Karpas-422 (cell line): ENCODE measurements around the gene PCNT. TPM values are rescaled to one million over a fixed set of nuclear protein-coding genes. Genes with fewer than 3 reads are reported as not detected.

Experiments
- DNase-seq: peaks from one replicate; pipeline ENCODE4 v3.0.0-alpha.2; 2015
- H2AFZ ChIP-seq: fragments of 200-600 bp; sonication (generic); 2 replicates; pipeline ENCODE4 v1.6.1; 2014; ENCODE audit warnings: antibody characterized with exemption, low read length, mixed read lengths
- H3K27ac ChIP-seq: fragments of 200-600 bp; sonication (generic); 2 replicates; pipeline ENCODE4 v1.5.1; 2014; ENCODE audit warnings: mild to moderate bottlenecking, low read length, moderate library complexity
- H3K27me3 ChIP-seq: fragments of 200-600 bp; sonication (generic); 2 replicates; pipeline ENCODE4 v1.6.1; 2014; ENCODE audit warnings: low read length, mixed read lengths
- H3K36me3 ChIP-seq: fragments of 200-600 bp; sonication (generic); 2 replicates; pipeline ENCODE4 v1.6.1; 2014; ENCODE audit warnings: low read length, mixed read lengths; ENCODE audit not compliant: insufficient read depth
- H3K4me1 ChIP-seq: fragments of 200-600 bp; sonication (generic); 2 replicates; pipeline ENCODE4 v1.6.1; 2014; ENCODE audit warnings: mild to moderate bottlenecking, low read length, mixed read lengths
- H3K4me2 ChIP-seq: fragments of 200-600 bp; sonication (generic); 2 replicates; pipeline ENCODE4 v1.6.1; 2014; ENCODE audit warnings: low read length, low read depth, mild to moderate bottlenecking; ENCODE audit not compliant: poor library complexity, severe bottlenecking
- H3K4me3 ChIP-seq: fragments of 200-600 bp; sonication (generic); 2 replicates; pipeline ENCODE4 v1.5.1; 2014; ENCODE audit warnings: mild to moderate bottlenecking, antibody characterized with exemption, low read length, mixed read lengths
- H3K79me2 ChIP-seq: fragments of 200-600 bp; sonication (generic); 2 replicates; pipeline ENCODE4 v1.6.1; 2014; ENCODE audit warnings: mild to moderate bottlenecking, low read length, mixed read lengths
- H3K9ac ChIP-seq: fragments of 200-600 bp; sonication (generic); 2 replicates; pipeline ENCODE4 v1.6.0; 2014; ENCODE audit warnings: low read length
- H3K9me2 ChIP-seq: fragments of 200-600 bp; sonication (generic), shearing (Covaris generic); replicated peaks from 2 replicates; pipeline ENCODE4 v1.6.0; 2014; ENCODE audit warnings: mild to moderate bottlenecking, low read length, moderate library complexity; ENCODE audit not compliant: insufficient read depth
- H3K9me3 ChIP-seq: fragments of 300-700, 200-600 bp; sonication (generic); 2 replicates; pipeline ENCODE4 v1.6.1; 2014; ENCODE audit warnings: low read length, mixed read lengths
- H4K20me1 ChIP-seq: fragments of 200-600 bp; sonication (generic); 2 replicates; pipeline ENCODE4 v1.6.1; 2014; ENCODE audit warnings: mild to moderate bottlenecking, antibody characterized with exemption, low read length, low read depth; ENCODE audit not compliant: insufficient read depth
- total RNA-seq: library from RNA; depleted of rRNA; stranded (reverse); fragments of >200 nt; shearing (Covaris generic); gene quantifications from 2 replicates; pipeline ENCODE4 v1.2.3, GENCODE V29; 2014; ENCODE audit warnings: low replicate concordance

Gene PCNT
- total RNA-seq, 1 experiment from 2014 or later: 31.5 TPM

DNA sequence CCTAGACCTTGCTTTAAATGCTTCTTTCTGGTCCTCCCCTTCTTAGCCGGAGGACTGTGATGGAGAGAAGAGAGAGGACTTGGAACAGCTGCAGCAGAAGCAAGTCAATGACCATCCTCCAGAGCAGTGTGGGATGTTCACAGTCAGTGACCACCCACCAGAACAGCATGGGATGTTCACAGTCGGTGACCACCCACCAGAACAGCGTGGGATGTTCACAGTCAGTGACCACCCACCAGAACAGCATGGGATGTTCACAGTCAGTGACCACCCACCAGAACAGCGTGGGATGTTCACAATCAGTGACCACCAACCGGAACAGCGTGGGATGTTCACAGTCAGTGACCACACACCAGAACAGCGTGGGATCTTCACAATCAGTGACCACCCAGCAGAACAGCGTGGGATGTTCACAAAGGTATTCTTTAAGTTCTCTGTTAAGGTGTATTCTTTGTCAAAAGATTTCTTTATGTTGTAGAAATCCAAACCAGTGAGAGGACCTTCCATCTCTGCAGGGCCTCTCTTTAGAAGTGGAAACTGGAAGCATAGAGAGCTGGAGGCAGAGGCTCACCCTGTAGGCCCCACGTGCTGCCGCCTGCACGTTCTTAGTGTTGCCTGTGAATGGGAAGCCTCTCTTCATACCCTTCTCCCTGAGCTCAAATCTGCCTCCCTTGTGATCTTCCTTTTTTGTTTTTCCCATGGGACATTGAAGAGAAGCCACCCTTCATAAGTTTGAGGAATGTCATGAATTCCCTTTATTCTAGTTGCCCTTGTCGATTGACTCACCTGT is 10.6 kb downstream of the PCNT start:
- H3K27ac ChIP-seq: no peak overlapping the region

DNA sequence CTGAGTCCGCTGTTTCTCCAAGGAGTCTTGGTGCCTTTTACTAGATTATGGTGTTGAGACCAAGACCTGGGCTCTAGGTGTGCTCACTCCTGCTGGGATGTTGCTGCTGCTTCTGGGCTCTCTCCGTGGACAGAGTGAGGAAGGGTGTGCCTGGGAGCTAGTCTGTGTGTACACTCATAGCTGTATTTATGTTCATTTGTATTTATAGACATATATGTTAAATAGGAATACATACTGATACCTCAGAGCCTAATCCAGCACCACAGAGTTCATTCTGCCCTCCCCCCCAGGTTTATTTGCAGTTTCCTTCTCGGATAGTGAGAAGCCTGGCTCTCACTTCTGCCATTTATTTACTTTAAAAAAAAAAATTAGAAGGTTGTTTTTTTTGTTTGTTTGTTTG is 12.6 kb downstream of the PCNT start:
- no peak for DNase-seq
- Histone ChIP-seq H4K20me1 (no peaks in the 10 kb centered on the region), H3K9me2 (no peaks in the 10 kb centered on the region), H2AFZ (no peak overlapping the region), H3K4me1 (peaks cover 6% of the 10 kb centered on the region), H3K27ac (no peak overlapping the region), H3K4me3 (no peak overlapping the region), H3K9me3 (no peaks in the 10 kb centered on the region), H3K9ac (no peak overlapping the region), H3K36me3 (peaks cover 56% of the 10 kb centered on the region), H3K79me2 (peaks cover 77% of the 10 kb centered on the region), H3K27me3 (no peaks in the 10 kb centered on the region), H3K4me2 (no peak overlapping the region)

More for the DNA sequence above, 10.6 kb downstream of the PCNT start:
- H3K27me3 ChIP-seq: no peaks in the 10 kb centered on the region
- H3K9me3 ChIP-seq: no peaks in the 10 kb centered on the region
- H2AFZ ChIP-seq: no peak overlapping the region
- H3K4me1 ChIP-seq: no peaks in the 10 kb centered on the region
- peaks cover 3% of the 10 kb centered on the region; the same call in 1 of the 2 replicates for H4K20me1 ChIP-seq
- H3K36me3 ChIP-seq: peaks cover 63% of the 10 kb centered on the region
- no peak for DNase-seq
- H3K4me2 ChIP-seq: no peak overlapping the region
- H3K9ac ChIP-seq: no peak overlapping the region
- no peak overlapping the region for H3K4me3 ChIP-seq
- peaks cover 78% of the 10 kb centered on the region for H3K79me2 ChIP-seq
- H3K9me2 ChIP-seq: no peaks in the 10 kb centered on the region

DNA sequence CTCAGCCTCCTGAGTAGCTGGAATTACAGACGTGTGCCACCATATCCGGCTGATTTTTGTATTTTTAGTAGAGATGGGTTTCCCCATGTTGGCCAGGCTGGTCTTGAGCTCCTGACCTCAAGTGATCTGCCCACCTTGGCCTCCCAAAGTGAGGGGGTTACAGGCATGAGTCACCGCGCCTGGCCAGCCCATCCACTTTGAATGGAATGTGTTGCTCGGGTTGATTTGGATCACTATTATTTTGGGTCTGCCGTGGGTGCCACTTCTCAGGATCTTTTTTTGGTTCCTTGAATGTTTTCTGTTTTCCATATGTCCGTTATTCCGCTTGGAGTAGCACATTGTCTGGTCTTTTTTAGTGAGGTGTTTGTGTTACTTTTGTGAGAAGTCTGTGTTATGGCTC is 17.0 kb downstream of the PCNT start:
- Histone ChIP-seq H3K4me3 (no peak overlapping the region), H3K27ac (peak overlapping the region; percentile 53; the same call in 1 of the 2 replicates), H3K36me3 (peaks cover 46% of the 10 kb centered on the region), H3K4me2 (no peak overlapping the region), H3K9me3 (no peaks in the 10 kb centered on the region), H4K20me1 (peaks cover 4% of the 10 kb centered on the region; the same call in 1 of the 2 replicates), H3K79me2 (peaks cover 87% of the 10 kb centered on the region), H3K4me1 (peaks cover 12% of the 10 kb centered on the region), H3K9ac (no peak overlapping the region), H3K27me3 (no peaks in the 10 kb centered on the region), H3K9me2 (no peaks in the 10 kb centered on the region), H2AFZ (no peak overlapping the region)
- DNase-seq: no peak

DNA sequence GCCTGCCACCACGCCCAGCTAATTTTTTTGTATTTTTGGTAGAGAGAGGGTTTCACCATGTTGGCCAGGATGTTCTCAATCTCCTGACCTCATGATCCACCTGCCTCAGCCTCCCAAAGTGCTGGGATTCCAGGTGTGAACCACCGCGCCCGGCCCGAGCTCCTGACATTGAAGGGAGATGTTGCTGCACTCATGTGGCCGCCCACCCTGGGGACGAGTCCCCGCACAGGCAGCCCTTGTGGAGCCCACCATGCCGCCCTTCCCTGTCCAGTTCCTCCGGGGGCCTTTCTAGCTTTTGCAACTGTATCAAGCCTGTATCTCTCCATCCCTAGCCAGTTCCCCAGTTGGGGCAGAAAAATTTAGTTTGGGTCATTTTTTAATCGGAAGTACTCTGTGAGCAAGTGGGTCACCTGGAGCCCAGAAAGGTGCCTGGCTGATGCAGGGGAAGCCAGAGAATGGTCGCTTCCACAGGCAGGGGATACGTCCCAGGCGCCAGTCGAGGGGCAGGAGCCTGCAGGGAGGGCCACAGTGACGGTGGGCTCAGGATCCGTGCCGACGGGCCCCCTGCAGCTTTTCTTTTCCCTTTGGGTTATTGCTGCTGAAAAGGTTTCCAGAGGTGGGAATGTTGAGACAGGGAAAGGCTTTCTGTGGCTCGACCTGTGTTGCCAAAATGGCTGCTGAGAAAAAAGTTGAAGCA is 20.4 kb downstream of the PCNT start:
- Histone ChIP-seq H3K9me3 (no peaks in the 10 kb centered on the region), H3K9me2 (no peaks in the 10 kb centered on the region), H3K4me2 (no peak overlapping the region), H3K4me1 (peaks cover 12% of the 10 kb centered on the region), H3K27ac (no peak overlapping the region), H3K4me3 (no peak overlapping the region), H3K9ac (no peak overlapping the region), H3K79me2 (peaks cover 69% of the 10 kb centered on the region), H3K36me3 (peaks cover 29% of the 10 kb centered on the region), H2AFZ (no peak overlapping the region), H4K20me1 (peaks cover 4% of the 10 kb centered on the region; the same call in 1 of the 2 replicates), H3K27me3 (no peaks in the 10 kb centered on the region)
- no peak for DNase-seq

DNA sequence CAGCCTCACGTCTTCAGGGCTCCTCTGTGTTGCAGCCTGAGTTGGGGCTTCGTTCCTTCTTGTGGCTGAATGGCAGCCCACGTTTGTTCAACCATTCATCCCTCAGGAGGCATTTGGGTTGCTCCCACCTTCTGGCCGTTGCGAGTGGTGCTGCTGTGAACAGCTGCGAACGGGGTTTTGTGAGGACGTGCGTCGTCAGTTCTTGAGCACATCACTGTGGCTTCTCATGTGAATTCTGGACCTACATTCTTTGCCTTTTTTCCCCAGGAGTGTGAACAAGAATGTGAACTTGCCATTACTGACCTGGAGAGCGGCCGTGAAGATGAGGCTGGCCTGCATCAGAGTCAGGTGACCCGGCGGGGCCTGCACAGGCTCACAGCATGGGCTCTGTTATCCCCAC is 21.9 kb downstream of the PCNT start:
- H3K4me2 ChIP-seq: no peak overlapping the region
- no peak overlapping the region for H3K4me3 ChIP-seq
- peaks cover 55% of the 10 kb centered on the region for H3K79me2 ChIP-seq
- H3K27ac ChIP-seq: no peak overlapping the region
- H3K9me2 ChIP-seq: no peaks in the 10 kb centered on the region
- peaks cover 12% of the 10 kb centered on the region for H3K4me1 ChIP-seq
- peaks cover 25% of the 10 kb centered on the region for H3K36me3 ChIP-seq
- H3K9ac ChIP-seq: no peak overlapping the region
- H4K20me1 ChIP-seq: peaks cover 4% of the 10 kb centered on the region; the same call in 1 of the 2 replicates
- no peak for DNase-seq
- no peak overlapping the region for H2AFZ ChIP-seq
- H3K27me3 ChIP-seq: no peaks in the 10 kb centered on the region
- no peaks in the 10 kb centered on the region for H3K9me3 ChIP-seq

DNA sequence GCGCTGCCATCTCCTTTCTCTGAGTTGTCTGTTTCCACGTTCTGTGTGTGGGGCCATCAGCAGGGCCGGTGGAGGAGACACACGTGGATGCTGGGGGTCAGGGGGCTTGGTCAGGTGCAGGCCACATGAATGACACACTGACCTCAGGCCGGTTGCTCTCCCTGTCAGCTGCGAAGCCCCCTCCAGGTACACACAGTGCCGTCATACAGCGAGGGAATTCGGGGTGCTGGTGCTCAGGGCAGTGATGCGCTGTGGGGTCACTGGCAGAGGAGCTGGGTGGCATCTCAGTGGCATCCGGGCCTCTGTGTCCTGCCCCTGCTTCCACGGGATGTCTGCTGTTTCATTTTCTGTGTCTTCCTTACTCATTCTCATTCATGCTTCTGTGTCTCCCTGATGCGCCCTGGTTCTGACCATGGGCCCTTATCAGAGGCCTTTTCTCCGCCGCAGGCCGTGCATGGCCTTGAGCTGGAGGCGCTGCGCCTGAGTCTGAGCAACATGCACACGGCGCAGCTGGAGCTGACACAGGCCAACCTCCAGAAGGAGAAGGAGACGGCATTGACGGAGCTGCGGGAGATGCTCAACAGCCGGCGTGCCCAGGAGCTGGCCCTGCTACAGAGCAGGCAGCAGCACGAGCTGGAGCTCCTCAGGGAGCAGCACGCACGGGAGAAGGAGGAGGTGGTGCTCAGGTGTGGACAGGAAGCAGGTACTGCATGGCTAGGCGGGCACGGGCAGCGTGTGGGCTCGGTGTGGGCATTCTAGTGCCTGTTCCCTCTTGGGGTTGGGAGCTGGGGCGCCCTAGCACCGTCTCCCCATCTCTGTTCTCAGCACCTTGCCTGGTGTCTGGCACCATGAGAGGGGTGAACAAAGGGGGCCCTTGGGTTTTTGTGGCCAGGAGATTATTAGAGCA is 22.6 kb downstream of the PCNT start:
- Histone ChIP-seq H3K9me3 (no peaks in the 10 kb centered on the region), H3K4me3 (no peak overlapping the region), H3K27me3 (no peaks in the 10 kb centered on the region), H3K36me3 (peaks cover 26% of the 10 kb centered on the region), H3K9me2 (no peaks in the 10 kb centered on the region), H3K27ac (no peak overlapping the region), H3K9ac (no peak overlapping the region), H3K79me2 (peaks cover 48% of the 10 kb centered on the region), H2AFZ (no peak overlapping the region), H3K4me2 (no peak overlapping the region), H4K20me1 (peaks cover 4% of the 10 kb centered on the region; the same call in 1 of the 2 replicates), H3K4me1 (peaks cover 6% of the 10 kb centered on the region)
- DNase-seq: no peak

DNA sequence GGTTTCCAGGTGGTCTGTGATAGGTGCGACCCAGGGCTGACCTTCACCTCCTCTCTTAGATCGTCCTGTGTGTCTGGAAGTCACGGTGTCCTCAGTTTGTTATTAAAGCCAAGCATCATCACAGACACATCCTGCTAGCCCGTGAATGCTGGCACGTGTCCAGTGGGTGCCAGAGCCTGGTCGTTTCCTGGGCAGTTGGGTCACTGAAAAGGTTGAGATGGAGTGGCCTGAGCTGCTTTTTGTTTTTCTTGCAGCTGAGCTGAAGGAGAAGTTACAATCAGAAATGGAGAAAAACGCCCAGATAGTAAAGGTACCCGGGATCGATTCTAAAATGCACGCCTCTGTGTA is 23.2 kb downstream of the PCNT start:
- Histone ChIP-seq H3K9me3 (no peaks in the 10 kb centered on the region), H2AFZ (no peak overlapping the region), H3K36me3 (peaks cover 26% of the 10 kb centered on the region), H4K20me1 (peaks cover 4% of the 10 kb centered on the region; the same call in 1 of the 2 replicates), H3K4me3 (no peak overlapping the region), H3K27ac (no peak overlapping the region), H3K4me2 (no peak overlapping the region), H3K9ac (no peak overlapping the region), H3K27me3 (no peaks in the 10 kb centered on the region), H3K4me1 (peaks cover under 1% of the 10 kb centered on the region; the same call in 1 of the 2 replicates), H3K79me2 (peaks cover 43% of the 10 kb centered on the region), H3K9me2 (no peaks in the 10 kb centered on the region)
- no peak for DNase-seq
